Endodermal cell (in vitro differentiated cells): ENCODE results near the gene RNGTT. TPM values are rescaled to one million over a fixed set of nuclear protein-coding genes. Genes with fewer than 3 reads are reported as not detected.

Source experiments
- DNase-seq: peaks from one replicate; pipeline ENCODE4 v3.0.0-alpha.2; 2017
- H3K27ac ChIP-seq: 2 replicates; pipeline ENCODE4 v1.5.1; 2013; ENCODE audit warnings: mild to moderate bottlenecking, low read depth, low read length, moderate library complexity
- H3K27me3 ChIP-seq: 2 replicates; pipeline ENCODE4 v1.6.1; 2013; ENCODE audit warnings: mild to moderate bottlenecking, low read length, moderate library complexity; ENCODE audit not compliant: insufficient read depth, control insufficient read depth, poor library complexity, severe bottlenecking
- H3K36me3 ChIP-seq: 2 replicates; pipeline ENCODE4 v1.7.0; 2013; ENCODE audit warnings: mild to moderate bottlenecking, low read length, moderate library complexity; ENCODE audit not compliant: control insufficient read depth, insufficient read depth
- H3K4me1 ChIP-seq: one replicate; pipeline ENCODE4 v1.7.0; 2013; ENCODE audit warnings: low read length; ENCODE audit not compliant: control insufficient read depth, insufficient read depth
- H3K4me3 ChIP-seq: 2 replicates; pipeline ENCODE4 v1.5.1; 2013; ENCODE audit warnings: mild to moderate bottlenecking, low read length, moderate library complexity
- H3K9ac ChIP-seq: 2 replicates; pipeline ENCODE4 v1.6.1; 2013; ENCODE audit warnings: mild to moderate bottlenecking, low read length, moderate library complexity; ENCODE audit not compliant: poor library complexity, severe bottlenecking; ENCODE audit errors: extremely low read depth
- H3K9me3 ChIP-seq: 2 replicates; pipeline ENCODE4 v1.6.1; 2013; ENCODE audit warnings: mild to moderate bottlenecking, low read length, moderate library complexity; ENCODE audit not compliant: control insufficient read depth
- H3K27ac Mint-ChIP-seq: 2 replicates; pipeline ENCODE4 v1.8.0; 2020; ENCODE audit warnings: mixed read lengths
- H3K27me3 Mint-ChIP-seq: 2 replicates; pipeline ENCODE4 v1.8.0; 2021; ENCODE audit warnings: mild to moderate bottlenecking, mixed read lengths; ENCODE audit not compliant: insufficient read depth
- H3K36me3 Mint-ChIP-seq: 2 replicates; pipeline ENCODE4 v1.8.0; 2020; ENCODE audit warnings: low read depth, mixed read lengths
- H3K4me1 Mint-ChIP-seq: 2 replicates; pipeline ENCODE4 v1.8.0; 2020; ENCODE audit warnings: mixed read lengths
- H3K4me3 Mint-ChIP-seq: 2 replicates; pipeline ENCODE4 v1.8.0; 2020; ENCODE audit warnings: mild to moderate bottlenecking, moderate library complexity, mixed read lengths
- H3K9me3 Mint-ChIP-seq: 2 replicates; pipeline ENCODE4 v1.8.0; 2020; ENCODE audit warnings: mild to moderate bottlenecking, mixed read lengths
- WGBS, 2 experiments: methylation state at CpG; one replicate each; pipeline versions ENCODE4 v1.1.5 to v1.1.7; 2013; ENCODE audit warnings: missing lambda C conversion rate in 2 of 2, mixed read lengths in 1 of 2; ENCODE audit not compliant: insufficient coverage in 1 of 2, insufficient read length in 1 of 2; 5-methylcytosine and 5-hydroxymethylcytosine counted together
- total RNA-seq, 2 donors: library from RNA; stranded (reverse); fragmentation: NEBNext Ultra II Directional in 1 of 2; extraction: Animal tissue kit (Norgen Biotek cat#: 25700) in 1 of 2; gene quantifications; 2 replicates in 1 of 2; 3 replicates in 1 of 2; pipeline ENCODE4 v1.2.1, GENCODE V29; 2021
- TF ChIP-seq, protein P1 (sequence below): fragments of 200-600 bp; sonication (generic); conservative IDR thresholded peaks from 2 replicates; pipeline ENCODE4 v1.5.0; 2021; ENCODE audit warnings: antibody characterized with exemption, mild to moderate bottlenecking

The RNGTT gene
- total RNA-seq, 2 donors from 2014 or later = 21.5 to 28.7 TPM

DNA sequence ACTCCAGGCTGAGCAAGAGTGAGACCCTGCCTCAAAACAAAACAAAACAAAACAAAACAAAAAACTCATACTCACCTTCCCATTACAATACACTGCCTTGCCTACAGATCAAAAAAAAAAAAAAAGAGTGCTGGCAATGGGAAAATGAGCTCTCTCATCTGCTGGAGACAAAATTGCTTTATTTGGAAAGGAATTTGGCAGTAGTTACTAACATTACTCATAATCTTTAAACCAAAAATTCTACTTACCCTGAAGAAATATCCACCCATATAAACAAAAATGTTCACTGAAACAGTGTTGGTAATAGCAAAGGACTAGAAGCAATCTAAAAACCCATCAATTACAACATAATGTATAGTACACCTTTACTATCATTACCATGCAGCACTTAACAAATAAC is 120.4 kb downstream of the RNGTT start:
- peaks cover 7% of the 10 kb centered on the region for H3K4me1 Mint-ChIP-seq
- no peaks in the 10 kb centered on the region for H3K27me3 ChIP-seq
- no peaks in the 10 kb centered on the region for H3K9me3 ChIP-seq
- H3K9me3 Mint-ChIP-seq = no peaks in the 10 kb centered on the region
- TF ChIP-seq, protein P1, sequence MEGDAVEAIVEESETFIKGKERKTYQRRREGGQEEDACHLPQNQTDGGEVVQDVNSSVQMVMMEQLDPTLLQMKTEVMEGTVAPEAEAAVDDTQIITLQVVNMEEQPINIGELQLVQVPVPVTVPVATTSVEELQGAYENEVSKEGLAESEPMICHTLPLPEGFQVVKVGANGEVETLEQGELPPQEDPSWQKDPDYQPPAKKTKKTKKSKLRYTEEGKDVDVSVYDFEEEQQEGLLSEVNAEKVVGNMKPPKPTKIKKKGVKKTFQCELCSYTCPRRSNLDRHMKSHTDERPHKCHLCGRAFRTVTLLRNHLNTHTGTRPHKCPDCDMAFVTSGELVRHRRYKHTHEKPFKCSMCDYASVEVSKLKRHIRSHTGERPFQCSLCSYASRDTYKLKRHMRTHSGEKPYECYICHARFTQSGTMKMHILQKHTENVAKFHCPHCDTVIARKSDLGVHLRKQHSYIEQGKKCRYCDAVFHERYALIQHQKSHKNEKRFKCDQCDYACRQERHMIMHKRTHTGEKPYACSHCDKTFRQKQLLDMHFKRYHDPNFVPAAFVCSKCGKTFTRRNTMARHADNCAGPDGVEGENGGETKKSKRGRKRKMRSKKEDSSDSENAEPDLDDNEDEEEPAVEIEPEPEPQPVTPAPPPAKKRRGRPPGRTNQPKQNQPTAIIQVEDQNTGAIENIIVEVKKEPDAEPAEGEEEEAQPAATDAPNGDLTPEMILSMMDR = no peak
- H3K27me3 Mint-ChIP-seq = no peaks in the 10 kb centered on the region
- no peaks in the 10 kb centered on the region for H3K4me1 ChIP-seq
- no peak for DNase-seq
- no peak overlapping the region for H3K9ac ChIP-seq
- no peak overlapping the region for H3K27ac Mint-ChIP-seq
- H3K36me3 Mint-ChIP-seq = peaks cover 20% of the 10 kb centered on the region
- H3K4me3 ChIP-seq = no peak overlapping the region
- peaks cover 16% of the 10 kb centered on the region for H3K36me3 ChIP-seq
- H3K27ac ChIP-seq = no peak overlapping the region
- H3K4me3 Mint-ChIP-seq = no peak overlapping the region

DNA sequence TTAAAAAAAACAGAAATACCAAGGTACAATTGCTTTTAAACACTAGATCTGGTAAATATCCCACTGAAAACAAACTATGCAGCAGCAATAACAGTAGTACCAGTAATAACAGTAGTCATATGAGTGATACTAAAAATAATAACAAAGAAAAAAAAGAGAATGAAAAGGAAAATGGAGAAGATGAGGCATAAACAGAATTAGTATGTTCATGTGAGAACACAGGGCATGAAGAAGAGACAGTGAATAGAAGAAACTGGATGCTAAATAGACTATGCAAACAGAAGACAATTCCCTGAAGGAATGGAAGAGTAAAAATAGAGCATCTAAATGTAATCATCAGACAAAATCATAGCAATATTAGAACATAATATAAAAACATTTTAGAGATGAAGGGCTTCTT is 121.1 kb downstream of the RNGTT start:
- H3K4me3 Mint-ChIP-seq = no peak overlapping the region
- Histone ChIP-seq H3K4me3 (no peak overlapping the region), H3K9me3 (no peaks in the 10 kb centered on the region), H3K4me1 (no peaks in the 10 kb centered on the region), H3K27ac (no peak overlapping the region), H3K36me3 (peaks cover 16% of the 10 kb centered on the region), H3K9ac (no peak overlapping the region), H3K27me3 (no peaks in the 10 kb centered on the region)
- no peaks in the 10 kb centered on the region for H3K9me3 Mint-ChIP-seq
- no peak overlapping the region for H3K27ac Mint-ChIP-seq
- H3K27me3 Mint-ChIP-seq = no peaks in the 10 kb centered on the region
- TF ChIP-seq, protein P1 = no peak
- H3K36me3 Mint-ChIP-seq = peaks cover 21% of the 10 kb centered on the region
- no peak for DNase-seq
- peaks cover 7% of the 10 kb centered on the region for H3K4me1 Mint-ChIP-seq

DNA sequence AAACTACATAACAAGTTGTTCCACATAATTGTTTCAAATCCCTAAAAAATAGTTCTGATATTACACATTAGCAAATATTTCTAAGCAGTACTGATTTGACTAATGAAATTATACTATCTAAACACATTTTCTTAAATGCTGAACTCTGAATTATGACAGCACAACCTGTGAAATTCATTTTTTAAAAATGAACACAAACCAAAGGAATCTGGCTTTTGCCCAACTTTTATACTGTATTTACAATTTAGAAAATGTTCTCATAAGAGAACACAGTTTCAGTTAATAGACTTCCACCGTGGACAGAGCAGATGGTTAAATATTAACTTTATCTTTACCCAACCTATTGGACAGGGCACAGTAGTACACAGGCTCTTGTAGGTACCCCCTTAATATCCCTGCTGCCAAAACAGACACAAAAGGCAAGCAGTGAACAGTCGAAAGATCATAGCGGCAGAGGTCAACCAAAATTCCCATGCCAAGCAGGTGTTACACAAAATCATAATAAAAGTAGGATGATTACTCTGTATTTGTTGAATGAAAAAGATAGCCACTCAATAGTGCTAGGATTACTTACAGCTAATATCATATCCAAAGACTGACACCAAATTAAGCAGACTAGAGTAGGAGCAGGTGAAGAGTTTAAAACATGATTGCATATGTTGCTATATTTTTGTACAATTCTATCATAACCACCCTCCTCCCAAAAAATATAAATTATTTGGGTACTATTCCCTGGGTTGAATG is 122.5 kb downstream of the RNGTT start:
- peaks cover 24% of the 10 kb centered on the region for H3K36me3 ChIP-seq
- no peaks in the 10 kb centered on the region for H3K27me3 Mint-ChIP-seq
- WGBS, 2 experiments = 98% methylated on average over 3 of the region's 3 CpGs; no CpG with 5 or more reads in 1 of the 2 experiments

More for the DNA sequence above, 122.5 kb downstream of the RNGTT start:
- Mint-ChIP-seq H3K4me1 (peaks cover 3% of the 10 kb centered on the region), H3K4me3 (no peak overlapping the region), H3K36me3 (peaks cover 27% of the 10 kb centered on the region), H3K27ac (no peak overlapping the region), H3K9me3 (peaks cover 4% of the 10 kb centered on the region)
- Histone ChIP-seq H3K9me3 (peaks cover 4% of the 10 kb centered on the region), H3K9ac (no peak overlapping the region), H3K27ac (no peak overlapping the region), H3K27me3 (no peaks in the 10 kb centered on the region), H3K4me1 (no peaks in the 10 kb centered on the region), H3K4me3 (no peak overlapping the region)
- no peak for DNase-seq
- TF ChIP-seq, protein P1 = no peak
